ENCODE measurements around the gene ROS1. TPM values are rescaled to one million over a fixed set of nuclear protein-coding genes. Genes with fewer than 3 reads are reported as not detected.
A peak's percentile ranks its signal among the peaks of the same experiment; 100 is the strongest.
"Not testable (repeated sequence)": the region's sequence is repeated elsewhere in the genome, so short reads cannot be mapped to it uniquely, and the experiment has no call there.

The ROS1 gene
- total RNA-seq (not detected), polyA plus RNA-seq (not detected)

GRCh38 chr6:117425431-117426153 is at the start of gene ROS1:
Gene ROS1, minus strand, starts transcription at chr6:117425942. Its CDS starts 286 bp downstream, at chr6:117425656.
- Histone ChIP-seq H3K27me3 (ENCODE audit: control insufficient read depth, insufficient read depth, low read length) (peaks cover 2% of the 10 kb centered on the region), H3K4me3 (ENCODE audit: low read depth, low read length) (no peak within 1 kb of the TSS), H3K9me3 (ENCODE audit: control insufficient read depth in 2 of 2, low read length in 2 of 2) (no peaks in the 10 kb centered on the region), H3K36me3 (ENCODE audit: control insufficient read depth, insufficient read depth, low read length) (no peaks in the 10 kb centered on the region), H3K27ac (ENCODE audit: insufficient read depth, low read length, poor library complexity, severe bottlenecking) (no peak within 1 kb of the TSS), H3K4me1 (ENCODE audit: control insufficient read depth, insufficient read depth, low read length, poor library complexity, severe bottlenecking) (no peaks in the 10 kb centered on the region)
- H3K27me3 Mint-ChIP-seq: peaks cover 8% of the 10 kb centered on the region
- no peak for ATAC-seq (ENCODE audit: low read depth in 2 of 2)
- no peak within 1 kb of the TSS for H3K27ac Mint-ChIP-seq
- H3K4me1 Mint-ChIP-seq: no peaks in the 10 kb centered on the region
- H3K9me3 Mint-ChIP-seq: peaks cover 0 to 1% (median 0%) of the 10 kb centered on the region in 7 donors
- no peak within 1 kb of the TSS for H3K4me3 Mint-ChIP-seq
- no peak for DNase-seq
- no peaks in the 10 kb centered on the region for H3K36me3 Mint-ChIP-seq

DNA sequence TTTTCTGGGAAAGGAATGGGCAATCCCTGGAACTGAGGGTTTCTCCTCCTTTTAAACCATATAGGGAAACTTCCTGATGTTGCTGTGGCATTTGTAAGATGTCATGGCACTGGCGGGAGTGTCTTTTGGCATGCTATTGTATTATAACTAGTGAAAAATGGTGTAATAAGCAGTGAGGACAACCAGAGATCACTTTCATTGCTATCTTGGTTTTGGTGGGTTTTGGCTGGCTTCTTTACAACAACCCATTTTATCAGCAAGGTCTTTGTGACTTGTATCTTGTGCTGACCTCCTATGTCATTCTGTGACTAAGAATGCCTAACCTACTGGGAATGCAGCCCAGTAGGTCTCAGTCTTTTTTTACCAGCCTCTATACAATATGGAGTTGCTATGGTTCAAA is 47.7 kb upstream of the ROS1 start:
- no peak for DNase-seq
- no peak for ATAC-seq (ENCODE audit: low read depth in 2 of 2)
- Histone ChIP-seq H3K27ac (ENCODE audit: insufficient read depth, low read length, poor library complexity, severe bottlenecking) (no peak overlapping the region), H3K27me3 (ENCODE audit: control insufficient read depth, insufficient read depth, low read length) (peaks cover 8% of the 10 kb centered on the region), H3K9me3 (ENCODE audit: control insufficient read depth in 2 of 2, low read length in 2 of 2) (no peaks in the 10 kb centered on the region), H3K4me1 (ENCODE audit: control insufficient read depth, insufficient read depth, low read length, poor library complexity, severe bottlenecking) (no peaks in the 10 kb centered on the region), H3K36me3 (ENCODE audit: control insufficient read depth, insufficient read depth, low read length) (no peaks in the 10 kb centered on the region), H3K4me3 (ENCODE audit: low read depth, low read length) (no peak overlapping the region)
- Mint-ChIP-seq H3K27me3 (peaks cover 40% of the 10 kb centered on the region), H3K4me3 (no peak overlapping the region), H3K36me3 (no peaks in the 10 kb centered on the region), H3K4me1 (peaks cover 0 to 3% (median 0%) of the 10 kb centered on the region in 4 donors), H3K9me3 (peaks cover 0 to 4% (median 0%) of the 10 kb centered on the region in 7 donors), H3K27ac (no peak overlapping the region)

DNA sequence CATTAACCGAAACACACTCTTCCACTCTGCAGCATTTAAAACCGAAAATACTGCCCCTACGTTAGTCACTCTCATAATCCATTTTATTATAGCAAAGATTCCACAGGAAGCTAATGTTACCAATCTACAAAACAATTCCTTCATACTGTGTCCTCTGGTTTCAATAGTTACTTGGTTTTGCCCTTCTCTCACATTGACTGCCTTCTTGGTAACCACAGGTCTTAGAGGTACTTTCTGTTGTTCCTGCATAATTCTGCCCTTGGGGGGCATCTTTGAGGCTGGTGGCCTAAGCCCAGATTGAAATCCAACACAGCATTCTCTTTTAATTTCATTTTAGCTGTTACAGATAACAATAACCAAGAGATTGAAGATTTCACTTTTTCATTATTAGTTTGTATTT is 46.9 kb upstream of the ROS1 start:
- Histone ChIP-seq H3K4me1 (ENCODE audit: control insufficient read depth, insufficient read depth, low read length, poor library complexity, severe bottlenecking) (no peaks in the 10 kb centered on the region), H3K9me3 (ENCODE audit: control insufficient read depth in 2 of 2, low read length in 2 of 2) (no peaks in the 10 kb centered on the region), H3K36me3 (ENCODE audit: control insufficient read depth, insufficient read depth, low read length) (no peaks in the 10 kb centered on the region), H3K27ac (ENCODE audit: insufficient read depth, low read length, poor library complexity, severe bottlenecking) (no peak overlapping the region), H3K4me3 (ENCODE audit: low read depth, low read length) (no peak overlapping the region), H3K27me3 (ENCODE audit: control insufficient read depth, insufficient read depth, low read length) (peaks cover 4% of the 10 kb centered on the region)
- Mint-ChIP-seq H3K9me3 (peaks cover 0 to 4% (median 0%) of the 10 kb centered on the region in 7 donors), H3K4me3 (no peak overlapping the region), H3K36me3 (no peaks in the 10 kb centered on the region), H3K27me3 (peaks cover 33% of the 10 kb centered on the region), H3K4me1 (peaks cover 0 to 3% (median 0%) of the 10 kb centered on the region in 4 donors), H3K27ac (no peak overlapping the region)
- no peak for DNase-seq
- no peak for ATAC-seq (ENCODE audit: low read depth in 2 of 2)

DNA sequence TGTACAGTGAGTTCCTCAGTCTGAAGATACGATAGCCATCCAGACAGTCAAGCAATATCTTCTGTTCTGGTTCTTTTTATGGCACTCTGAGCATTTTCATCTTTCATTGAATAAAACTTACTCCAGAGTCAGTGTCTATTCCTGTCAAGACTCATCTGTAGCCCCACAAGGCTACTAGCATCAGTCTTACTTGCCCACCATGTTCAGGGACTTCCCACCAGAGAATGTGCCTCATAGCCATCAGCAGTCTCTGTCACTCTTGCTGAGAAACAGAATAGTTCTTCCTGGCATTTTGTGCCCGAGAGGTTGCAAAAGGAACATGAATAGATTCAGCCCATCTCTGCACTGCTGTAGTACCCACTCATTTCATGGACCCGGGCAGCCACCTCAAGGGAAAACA is 44.0 kb upstream of the ROS1 start:
- peaks cover 0 to 4% (median 0%) of the 10 kb centered on the region in 7 donors for H3K9me3 Mint-ChIP-seq
- no peak overlapping the region for H3K27ac Mint-ChIP-seq
- ATAC-seq (ENCODE audit: low read depth in 2 of 2): no peak
- H3K27ac ChIP-seq (ENCODE audit: insufficient read depth, low read length, poor library complexity, severe bottlenecking): no peak overlapping the region
- H3K4me1 Mint-ChIP-seq: peaks cover 0 to 3% (median 0%) of the 10 kb centered on the region in 4 donors
- H3K4me3 Mint-ChIP-seq: no peak overlapping the region
- no peaks in the 10 kb centered on the region for H3K4me1 ChIP-seq (ENCODE audit: control insufficient read depth, insufficient read depth, low read length, poor library complexity, severe bottlenecking)
- no peaks in the 10 kb centered on the region for H3K36me3 ChIP-seq (ENCODE audit: control insufficient read depth, insufficient read depth, low read length)
- H3K27me3 ChIP-seq (ENCODE audit: control insufficient read depth, insufficient read depth, low read length): peaks cover 8% of the 10 kb centered on the region
- H3K9me3 ChIP-seq (ENCODE audit: control insufficient read depth in 2 of 2, low read length in 2 of 2): no peaks in the 10 kb centered on the region
- H3K4me3 ChIP-seq (ENCODE audit: low read depth, low read length): no peak overlapping the region
- no peak for DNase-seq
- peaks cover 27% of the 10 kb centered on the region for H3K27me3 Mint-ChIP-seq
- no peaks in the 10 kb centered on the region for H3K36me3 Mint-ChIP-seq

GRCh38 chr6:117469356-117469755 is 43.6 kb upstream of the ROS1 start:
- Histone ChIP-seq H3K9me3 (ENCODE audit: control insufficient read depth in 2 of 2, low read length in 2 of 2) (no peaks in the 10 kb centered on the region), H3K27me3 (ENCODE audit: control insufficient read depth, insufficient read depth, low read length) (peaks cover 8% of the 10 kb centered on the region), H3K4me3 (ENCODE audit: low read depth, low read length) (no peak overlapping the region), H3K4me1 (ENCODE audit: control insufficient read depth, insufficient read depth, low read length, poor library complexity, severe bottlenecking) (no peaks in the 10 kb centered on the region), H3K27ac (ENCODE audit: insufficient read depth, low read length, poor library complexity, severe bottlenecking) (no peak overlapping the region), H3K36me3 (ENCODE audit: control insufficient read depth, insufficient read depth, low read length) (no peaks in the 10 kb centered on the region)
- Mint-ChIP-seq H3K36me3 (no peaks in the 10 kb centered on the region), H3K27ac (no peak overlapping the region), H3K4me3 (no peak overlapping the region), H3K9me3 (peaks cover 0 to 4% (median 0%) of the 10 kb centered on the region in 7 donors), H3K27me3 (peaks cover 27% of the 10 kb centered on the region), H3K4me1 (peaks cover 0 to 3% (median 0%) of the 10 kb centered on the region in 4 donors)
- ATAC-seq (ENCODE audit: low read depth in 2 of 2) (no peak), DNase-seq (peak in 1 of 3 donors; percentile 7)

- H3K4me1 Mint-ChIP-seq; H3K4me3 Mint-ChIP-seq; H3K36me3 Mint-ChIP-seq; H3K27ac ChIP-seq (ENCODE audit: insufficient read depth, low read length, poor library complexity, severe bottlenecking); H3K9me3 Mint-ChIP-seq; H3K4me1 ChIP-seq (ENCODE audit: control insufficient read depth, insufficient read depth, low read length, poor library complexity, severe bottlenecking); H3K27ac Mint-ChIP-seq; DNase-seq; H3K36me3 ChIP-seq (ENCODE audit: control insufficient read depth, insufficient read depth, low read length); ATAC-seq (ENCODE audit: low read depth in 2 of 2); H3K9me3 ChIP-seq (ENCODE audit: control insufficient read depth in 2 of 2, low read length in 2 of 2); H3K27me3 ChIP-seq (ENCODE audit: control insufficient read depth, insufficient read depth, low read length); H3K4me3 ChIP-seq (ENCODE audit: low read depth, low read length): not testable (repeated sequence)
- peaks cover 25% of the 10 kb centered on the region for H3K27me3 Mint-ChIP-seq
Measured at GRCh38 chr6:117468527-117468926, 42.8 kb upstream of the ROS1 start.

DNA sequence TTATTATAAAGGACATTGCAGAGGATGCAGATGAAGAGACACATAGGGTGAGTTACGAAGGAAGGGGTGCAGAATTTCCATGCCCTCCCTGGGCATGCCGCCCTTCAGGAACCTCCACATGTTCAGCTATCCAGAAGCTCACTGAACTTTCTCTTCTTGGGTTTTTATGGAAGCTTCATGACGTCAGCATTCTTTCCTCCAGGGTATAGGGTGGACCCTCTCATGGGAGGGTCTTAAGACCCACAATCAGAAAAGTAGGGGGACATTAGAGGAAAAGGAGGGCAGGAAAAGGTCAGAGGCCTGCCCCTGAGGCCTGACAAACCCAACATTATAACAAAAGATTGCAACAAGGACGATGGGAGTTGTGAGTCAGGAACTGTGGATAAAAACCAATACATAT is 42.1 kb upstream of the ROS1 start:
- ATAC-seq (ENCODE audit: low read depth in 2 of 2) (no peak), DNase-seq (no peak)
- Mint-ChIP-seq H3K36me3 (no peaks in the 10 kb centered on the region), H3K4me3 (no peak overlapping the region), H3K9me3 (peaks cover 0 to 4% (median 0%) of the 10 kb centered on the region in 7 donors), H3K27ac (no peak overlapping the region), H3K27me3 (peaks cover 22% of the 10 kb centered on the region), H3K4me1 (peaks cover 0 to 3% (median 0%) of the 10 kb centered on the region in 4 donors)
- peaks cover 5% of the 10 kb centered on the region for H3K27me3 ChIP-seq (ENCODE audit: control insufficient read depth, insufficient read depth, low read length)
- H3K27ac ChIP-seq (ENCODE audit: insufficient read depth, low read length, poor library complexity, severe bottlenecking): no peak overlapping the region
- no peaks in the 10 kb centered on the region for H3K36me3 ChIP-seq (ENCODE audit: control insufficient read depth, insufficient read depth, low read length)
- no peaks in the 10 kb centered on the region for H3K9me3 ChIP-seq (ENCODE audit: control insufficient read depth in 2 of 2, low read length in 2 of 2)
- no peaks in the 10 kb centered on the region for H3K4me1 ChIP-seq (ENCODE audit: control insufficient read depth, insufficient read depth, low read length, poor library complexity, severe bottlenecking)
- no peak overlapping the region for H3K4me3 ChIP-seq (ENCODE audit: low read depth, low read length)

- DNase-seq: peak in 1 of 3 donors; percentile 13
- H3K27me3 Mint-ChIP-seq: peaks cover 20% of the 10 kb centered on the region
- no peak overlapping the region for H3K27ac ChIP-seq (ENCODE audit: insufficient read depth, low read length, poor library complexity, severe bottlenecking)
- H3K27me3 ChIP-seq (ENCODE audit: control insufficient read depth, insufficient read depth, low read length): peaks cover 5% of the 10 kb centered on the region
- ATAC-seq (ENCODE audit: low read depth in 2 of 2): no peak
- peaks cover 0 to 3% (median 0%) of the 10 kb centered on the region in 4 donors for H3K4me1 Mint-ChIP-seq
- no peak overlapping the region for H3K4me3 Mint-ChIP-seq
- no peaks in the 10 kb centered on the region for H3K9me3 ChIP-seq (ENCODE audit: control insufficient read depth in 2 of 2, low read length in 2 of 2)
- H3K27ac Mint-ChIP-seq: no peak overlapping the region
- no peaks in the 10 kb centered on the region for H3K36me3 ChIP-seq (ENCODE audit: control insufficient read depth, insufficient read depth, low read length)
- no peaks in the 10 kb centered on the region for H3K36me3 Mint-ChIP-seq
- H3K9me3 Mint-ChIP-seq: peaks cover 0 to 1% (median 0%) of the 10 kb centered on the region in 7 donors
- no peak overlapping the region for H3K4me3 ChIP-seq (ENCODE audit: low read depth, low read length)
- H3K4me1 ChIP-seq (ENCODE audit: control insufficient read depth, insufficient read depth, low read length, poor library complexity, severe bottlenecking): no peaks in the 10 kb centered on the region
Measured at GRCh38 chr6:117465691-117466090, 39.9 kb upstream of the ROS1 start.

Data from CD4-positive, CD25-positive, alpha-beta regulatory T cell (primary cell).